Gastrocnemius medialis (tissue), 4 donors: ENCODE measurements around the gene PGA5. TPM values are rescaled to one million over a fixed set of nuclear protein-coding genes. Genes with fewer than 3 reads are reported as not detected.
"Not testable (repeated sequence)": the region's sequence is repeated elsewhere in the genome, so short reads cannot be mapped to it uniquely, and the experiment has no call there.

Experiments used
- ATAC-seq, 2 donors: fragments of 150-250 bp; one replicate each; pipeline ENCODE4 v1.9.1; 2016
- DNase-seq, 2 donors: peaks; one replicate each; pipeline ENCODE4 v3.0.0-alpha.2; 2019
- H3K27ac ChIP-seq, 4 donors: fragments of 200-600 bp; sonication (generic); 1 replicate in 1 of 4; 2 replicates in 3 of 4; pipeline ENCODE4 v1.5.1; 2016 to 2018; ENCODE audit warnings: mild to moderate bottlenecking in 2 of 4, moderate library complexity in 1 of 4
- H3K27me3 ChIP-seq, 3 donors: fragments of 200-600 bp; sonication (generic) in 2 of 3; 1 replicate in 1 of 3; 2 replicates in 2 of 3; pipeline versions ENCODE4 v1.5.1 to v1.6.0; 2016 to 2019; ENCODE audit warnings: mild to moderate bottlenecking in 1 of 3, moderate library complexity in 1 of 3
- H3K36me3 ChIP-seq, 2 donors: fragments of 200-600 bp; sonication (generic) in 1 of 2; one replicate each; pipeline ENCODE4 v1.5.1; 2017 to 2018
- H3K4me1 ChIP-seq, 2 donors: fragments of 200-600 bp; sonication (generic) in 1 of 2; one replicate each; pipeline ENCODE4 v1.5.1; 2016 to 2017; ENCODE audit warnings: mild to moderate bottlenecking in 2 of 2
- H3K4me3 ChIP-seq, 4 donors: fragments of 200-600 bp; sonication (generic) in 3 of 4; 1 replicate in 1 of 4; 2 replicates in 3 of 4; pipeline ENCODE4 v1.5.1; 2016 to 2019; ENCODE audit warnings: mild to moderate bottlenecking in 2 of 4
- H3K9me3 ChIP-seq, 3 donors: fragments of 200-600 bp; sonication (generic) in 2 of 3; 1 replicate in 1 of 3; 2 replicates in 2 of 3; pipeline ENCODE4 v1.5.1; 2016 to 2019
- POLR2A ChIP-seq, 2 donors: fragments of 450-650 bp; IDR thresholded peaks; one replicate each; pipeline ENCODE4 v1.6.1; 2017; ENCODE audit warnings: antibody characterized with exemption in 2 of 2, mild to moderate bottlenecking in 2 of 2, moderate library complexity in 2 of 2
- in situ Hi-C, 4 donors: fragments of 200-750 bp; cut with MboI; loops; one replicate each; pipeline versions ENCODE4 v1.15.0 to v1.8.0; 2017; ENCODE audit warnings: low sequenced_read_pairs in 4 of 4
- intact Hi-C: fragments of 100-400 bp; cut with DNase I; formaldehyde crosslinking; loops from one replicate; pipeline ENCODE4 v1.15.1; 2023; ENCODE audit warnings: low total_unique reads
- total RNA-seq, 4 donors: library from RNA; depleted of rRNA; stranded (reverse); fragments of >200 nt; gene quantifications; one replicate each; pipeline versions ENCODE4 v1.1.0 to v1.2.3, GENCODE V29; 2016
- TF ChIP-seq, protein P1 (sequence below), 5 experiments: fragments of 450-650 bp in 3 of 5; fragments of 200-600 bp in 2 of 5; sonication (generic) in 2 of 5; IDR thresholded peaks in 4 of 5; conservative IDR thresholded peaks in 1 of 5; 1 replicate in 4 of 5; 2 replicates in 1 of 5; pipeline ENCODE4 v1.5.1; 2016 to 2019; ENCODE audit warnings: antibody characterized with exemption in 5 of 5, mild to moderate bottlenecking in 3 of 5, moderate library complexity in 3 of 5

The PGA5 gene
- not detected for total RNA-seq

DNA sequence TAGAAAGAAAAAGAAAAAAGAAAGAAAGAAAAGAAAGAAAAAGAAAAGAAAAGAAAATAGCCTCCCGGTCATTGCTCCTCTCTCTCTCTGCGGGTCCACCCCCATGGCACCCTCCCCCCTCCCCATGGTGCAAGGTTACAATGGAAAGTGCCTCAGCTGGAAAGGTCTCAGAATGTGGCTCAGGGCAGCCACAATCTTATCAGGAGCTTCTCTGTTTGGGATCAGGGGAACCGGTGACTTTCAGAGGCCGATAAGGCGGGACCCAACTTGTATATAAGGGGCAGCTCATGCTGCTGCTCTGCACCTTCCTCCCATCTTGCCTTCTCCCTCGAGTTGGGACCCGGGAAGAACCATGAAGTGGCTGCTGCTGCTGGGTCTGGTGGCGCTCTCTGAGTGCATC is at the start of gene PGA5:
TSS of gene PGA5 (plus strand) at position 301 of the 400 bp plus-strand sequence. CDS start at position 353, 52 bp downstream.
- H3K27ac ChIP-seq, H3K4me1 ChIP-seq, ATAC-seq, DNase-seq, H3K36me3 ChIP-seq, in situ Hi-C loops, intact Hi-C loops, H3K4me3 ChIP-seq, H3K27me3 ChIP-seq, H3K9me3 ChIP-seq: not testable (repeated sequence)

DNA sequence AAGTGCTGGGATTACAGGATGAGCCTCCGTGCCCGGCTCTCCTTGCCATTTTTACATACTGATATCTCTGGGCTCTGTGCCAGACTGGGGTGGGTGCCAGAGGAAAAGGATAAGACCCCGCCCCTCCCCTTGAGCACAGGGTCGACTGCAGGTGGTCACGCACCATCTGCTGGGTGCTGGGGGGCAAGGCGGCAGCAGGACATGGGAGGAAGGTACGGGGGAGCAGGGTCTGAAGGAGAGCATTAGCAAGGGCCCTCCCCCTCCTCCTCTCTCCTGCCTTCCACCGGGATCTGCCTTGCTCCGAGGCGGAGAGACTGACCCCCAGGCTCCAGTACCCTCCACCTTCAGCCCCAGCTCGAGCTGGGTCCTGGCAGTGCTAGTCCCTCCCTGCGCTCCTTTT is 47.4 kb upstream of the PGA5 start:
- TF ChIP-seq, protein P1, sequence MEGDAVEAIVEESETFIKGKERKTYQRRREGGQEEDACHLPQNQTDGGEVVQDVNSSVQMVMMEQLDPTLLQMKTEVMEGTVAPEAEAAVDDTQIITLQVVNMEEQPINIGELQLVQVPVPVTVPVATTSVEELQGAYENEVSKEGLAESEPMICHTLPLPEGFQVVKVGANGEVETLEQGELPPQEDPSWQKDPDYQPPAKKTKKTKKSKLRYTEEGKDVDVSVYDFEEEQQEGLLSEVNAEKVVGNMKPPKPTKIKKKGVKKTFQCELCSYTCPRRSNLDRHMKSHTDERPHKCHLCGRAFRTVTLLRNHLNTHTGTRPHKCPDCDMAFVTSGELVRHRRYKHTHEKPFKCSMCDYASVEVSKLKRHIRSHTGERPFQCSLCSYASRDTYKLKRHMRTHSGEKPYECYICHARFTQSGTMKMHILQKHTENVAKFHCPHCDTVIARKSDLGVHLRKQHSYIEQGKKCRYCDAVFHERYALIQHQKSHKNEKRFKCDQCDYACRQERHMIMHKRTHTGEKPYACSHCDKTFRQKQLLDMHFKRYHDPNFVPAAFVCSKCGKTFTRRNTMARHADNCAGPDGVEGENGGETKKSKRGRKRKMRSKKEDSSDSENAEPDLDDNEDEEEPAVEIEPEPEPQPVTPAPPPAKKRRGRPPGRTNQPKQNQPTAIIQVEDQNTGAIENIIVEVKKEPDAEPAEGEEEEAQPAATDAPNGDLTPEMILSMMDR (IDR thresholded peaks at IDR 0.05 in 4 of 5, conservative IDR thresholded peaks at IDR 0.05 in 1 of 5): no peak
- no peak for TF ChIP-seq POLR2A (IDR thresholded peaks at IDR 0.05)
- in situ Hi-C loops (loop anchor here in 3 of 4 donors (25.0 kb wide), 2 partner anchors 156 to 356 kb away; partner anchors contain the start of gene CCDC86 (in 3 of the 3)), intact Hi-C loops (no loop called here)
- Histone ChIP-seq H3K27ac (no peak overlapping the region), H3K9me3 (no peaks in the 10 kb centered on the region), H3K27me3 (peaks cover 0 to 4% (median 0%) of the 10 kb centered on the region in 3 donors), H3K4me3 (no peak overlapping the region), H3K36me3 (no peaks in the 10 kb centered on the region), H3K4me1 (no peaks in the 10 kb centered on the region)
- ATAC-seq (no peak), DNase-seq (no peak)

DNA sequence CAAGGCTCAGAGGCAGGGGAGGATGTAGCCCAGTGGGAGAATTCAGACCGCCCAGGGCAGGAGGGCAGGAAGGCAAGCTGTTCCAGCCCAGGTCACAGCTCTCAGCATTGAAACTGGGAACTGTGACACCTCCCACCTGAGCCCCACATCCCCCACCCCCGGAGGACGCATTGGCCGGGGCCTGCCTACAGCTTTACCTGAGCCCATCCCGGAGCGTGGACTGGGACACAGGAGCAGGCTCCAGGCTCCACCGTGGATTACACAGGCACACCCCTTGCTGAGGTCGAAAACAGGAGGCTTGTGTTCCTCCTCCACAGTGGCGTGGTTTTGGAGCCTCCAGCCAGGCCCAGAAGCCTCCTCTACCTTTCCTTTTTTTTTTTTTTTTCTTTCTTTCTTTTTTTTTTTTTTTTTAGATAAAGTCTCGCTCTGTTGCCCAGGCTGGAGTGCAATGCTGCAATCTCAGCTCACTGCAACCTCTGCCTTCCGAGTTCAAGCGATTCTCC is 46.8 kb upstream of the PGA5 start:
- intact Hi-C loops: no loop called here
- Histone ChIP-seq H3K27ac (no peak overlapping the region), H3K4me1 (no peaks in the 10 kb centered on the region), H3K27me3 (peaks cover 0 to 4% (median 0%) of the 10 kb centered on the region in 3 donors), H3K4me3 (no peak overlapping the region), H3K9me3 (no peaks in the 10 kb centered on the region), H3K36me3 (no peaks in the 10 kb centered on the region)
- in situ Hi-C loops: loop anchor here in 3 of 4 donors (25.0 kb wide), 2 partner anchors 157 to 357 kb away; partner anchors contain the start of gene CCDC86 (in 3 of the 3)
- no peak for ATAC-seq
- DNase-seq: no peak
- no peak for TF ChIP-seq POLR2A (IDR thresholded peaks at IDR 0.05)
- TF ChIP-seq, protein P1 (IDR thresholded peaks at IDR 0.05 in 4 of 5, conservative IDR thresholded peaks at IDR 0.05 in 1 of 5): no peak

DNA sequence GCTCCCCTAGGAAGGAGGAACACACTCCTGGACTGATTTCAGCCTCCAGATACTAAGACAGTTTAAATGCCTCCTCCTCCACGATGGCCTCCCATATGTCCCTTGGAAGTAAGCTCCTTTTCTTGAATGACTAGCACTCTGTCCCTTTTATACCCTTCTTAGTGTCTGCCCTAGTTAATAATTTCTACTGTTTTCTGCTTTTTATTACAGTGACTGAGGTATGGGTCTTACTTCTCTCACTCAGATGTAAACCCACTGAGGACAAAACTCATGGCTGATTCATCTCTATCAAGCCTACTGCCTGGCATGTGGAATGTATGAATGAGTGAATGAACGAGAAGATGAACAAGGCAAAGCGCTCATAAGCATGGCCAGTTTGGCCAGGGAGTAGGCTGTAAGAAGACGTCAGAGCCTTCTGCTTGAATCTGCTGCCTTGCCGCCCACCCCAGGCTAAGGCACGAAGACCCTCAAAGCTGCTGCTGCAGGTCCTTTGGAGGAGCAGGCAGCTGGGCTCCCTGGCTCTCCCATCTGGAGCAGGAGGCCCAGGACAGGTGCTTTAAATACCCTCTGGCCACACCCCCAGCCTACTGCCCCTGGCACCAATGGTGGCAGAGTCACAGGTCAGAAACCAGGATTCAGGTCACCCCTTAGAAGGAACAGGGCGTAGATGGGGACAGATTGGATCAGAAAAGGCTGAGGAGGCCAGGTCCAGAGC is 45.8 kb upstream of the PGA5 start:
- H3K27me3 ChIP-seq: peaks cover 0 to 4% (median 0%) of the 10 kb centered on the region in 3 donors
- no peak overlapping the region for H3K4me3 ChIP-seq
- no peak for DNase-seq
- H3K9me3 ChIP-seq: no peaks in the 10 kb centered on the region
- H3K27ac ChIP-seq: no peak overlapping the region
- TF ChIP-seq, protein P1 (IDR thresholded peaks at IDR 0.05 in 4 of 5, conservative IDR thresholded peaks at IDR 0.05 in 1 of 5): no peak
- no peak for TF ChIP-seq POLR2A (IDR thresholded peaks at IDR 0.05)
- in situ Hi-C loops: loop anchor here in 3 of 4 donors (25.0 kb wide), 2 partner anchors 158 to 358 kb away; partner anchors contain the start of gene CCDC86 (in 3 of the 3)
- no peak for ATAC-seq
- intact Hi-C loops: no loop called here
- H3K36me3 ChIP-seq: no peaks in the 10 kb centered on the region
- no peaks in the 10 kb centered on the region for H3K4me1 ChIP-seq

DNA sequence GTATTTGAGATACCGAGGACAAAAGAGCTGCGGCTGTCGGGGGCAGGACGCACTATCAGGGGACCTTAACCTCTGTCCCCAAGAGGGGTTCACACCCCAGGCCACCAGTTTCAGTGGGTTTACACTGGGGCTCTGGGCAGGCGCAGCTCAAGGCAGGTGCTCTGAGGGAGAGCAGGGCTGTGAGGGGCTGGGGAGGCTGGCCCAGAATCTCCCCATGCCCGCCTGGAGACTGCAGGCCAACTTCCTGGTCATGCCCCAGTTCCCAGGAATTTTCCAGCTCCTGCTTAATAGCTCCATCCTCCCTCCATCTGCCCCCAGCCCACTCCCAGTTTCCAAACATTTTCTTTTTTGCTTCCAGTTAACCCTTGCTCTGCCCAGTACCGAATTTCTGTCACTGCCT is 45.3 kb upstream of the PGA5 start:
- intact Hi-C loops (no loop called here), in situ Hi-C loops (loop anchor here in 3 of 4 donors (25.0 kb wide), 2 partner anchors 158 to 358 kb away; partner anchors contain the start of gene CCDC86 (in 3 of the 3))
- no peak for ATAC-seq
- no peak for DNase-seq
- Histone ChIP-seq H3K4me3 (no peak overlapping the region), H3K27me3 (peaks cover 0 to 2% (median 0%) of the 10 kb centered on the region in 3 donors), H3K36me3 (no peaks in the 10 kb centered on the region), H3K9me3 (no peaks in the 10 kb centered on the region), H3K4me1 (no peaks in the 10 kb centered on the region), H3K27ac (no peak overlapping the region)
- no peak for TF ChIP-seq POLR2A (IDR thresholded peaks at IDR 0.05)
- TF ChIP-seq, protein P1 (IDR thresholded peaks at IDR 0.05 in 4 of 5, conservative IDR thresholded peaks at IDR 0.05 in 1 of 5): no peak
